ENCODE measurements around the gene BOK. TPM values are rescaled to one million over a fixed set of nuclear protein-coding genes. Genes with fewer than 3 reads are reported as not detected.

Gene BOK
- total and polyA plus RNA-seq, 2 of the 4 experiments (the other 2 are of a cell fraction): 13.3 to 34.4 TPM

- Histone ChIP-seq H3K9me1 (ENCODE audit: insufficient read depth, low read length) (no peaks in the 10 kb centered on the region), H3K18ac (ENCODE audit: low read depth, low read length) (no peak overlapping the region), H3K56ac (ENCODE audit: extremely low read depth, insufficient read depth, low read length) (no peak overlapping the region), H3K4me1 (ENCODE audit: control insufficient read depth, insufficient read depth, low read length) (no peaks in the 10 kb centered on the region), H4K20me1 (ENCODE audit: insufficient read depth, low read length) (no peaks in the 10 kb centered on the region; the same call in 1 of the 2 replicates), H2BK5ac (ENCODE audit: low read depth, low read length, poor library complexity, severe bottlenecking) (no peak overlapping the region), H3K27ac (ENCODE audit: insufficient read depth, low read length) (no peak overlapping the region), H3K27me3 (ENCODE audit: control insufficient read depth, insufficient read depth, low read length) (no peaks in the 10 kb centered on the region), H3K79me1 (ENCODE audit: low read depth in 1 of 2, low read length in 2 of 2) (peaks cover 11 to 15% of the 10 kb centered on the region in 2 experiments; a peak in 3 of 4 replicates), H4K8ac (ENCODE audit: low read depth in 2 of 2, low read length in 2 of 2) (no peak overlapping the region), H3K14ac (replicated peaks; ENCODE audit: low read depth, low read length) (no peak overlapping the region), H2BK120ac (ENCODE audit: low read depth, low read length) (no peak overlapping the region), H2BK15ac (ENCODE audit: low read depth, low read length) (no peak overlapping the region), H2AFZ (replicated peaks; ENCODE audit: low read length, poor library complexity) (no peak overlapping the region), H3K4ac (ENCODE audit: low read depth, low read length) (no peak overlapping the region), H3K4me2 (ENCODE audit: low read depth, low read length) (no peak overlapping the region), H4K5ac (ENCODE audit: low read depth, low read length) (no peak overlapping the region), H3K23ac (ENCODE audit: low read depth, low read length) (no peak overlapping the region), H2AK5ac (ENCODE audit: low read depth, low read length) (no peak overlapping the region), H4K91ac (ENCODE audit: insufficient read depth, low read depth, low read length) (no peak overlapping the region), H3K36me3 (ENCODE audit: control insufficient read depth, insufficient read depth, low read length) (peaks cover 43% of the 10 kb centered on the region), H3K9ac (ENCODE audit: low read depth, low read length) (no peak overlapping the region), H2BK20ac (ENCODE audit: low read depth, low read length) (no peak overlapping the region), H3K4me3 (ENCODE audit: insufficient read depth, low read depth, low read length) (no peak overlapping the region), H2AK9ac (replicated peaks; ENCODE audit: low read depth, low read length, poor library complexity) (no peak overlapping the region), H3K9me3 (ENCODE audit: control insufficient read depth, insufficient read depth, low read length) (peaks cover 14% of the 10 kb centered on the region)
- WGBS, 2 experiments (ENCODE audit: extremely low coverage in 2 of 2, insufficient read length in 1 of 2): 89% methylated on average over 11 of the region's 18 CpGs; no CpG with 5 or more reads in 1 of the 2 experiments
- in situ Hi-C loops (cut with MboI; ENCODE audit: low sequenced_read_pairs) (no loop called here), intact Hi-C loops (cut with micrococcal nuclease) (no loop called here), dilution Hi-C loops (cut with HindIII; ENCODE audit: low sequenced_read_pairs, unreplicated experiment) (no loop called here)
- no TSS peak for BruUV-seq (replicated peaks)
- TF ChIP-seq FOS (IDR thresholded peaks at IDR 0.05; ENCODE audit: low read depth, low read length) (no peak), RFX5 (IDR thresholded peaks at IDR 0.05; ENCODE audit: low read depth, low read length) (no peak), CEBPB (IDR thresholded peaks at IDR 0.05; ENCODE audit: low read depth, low read length) (no peak), CHD1 (IDR thresholded peaks at IDR 0.05; ENCODE audit: low read depth, low read length) (no peak), USF2 (IDR thresholded peaks at IDR 0.05; ENCODE audit: low read depth, low read length) (no peak), MXI1 (IDR thresholded peaks at IDR 0.05; ENCODE audit: borderline replicate concordance, low read depth, low read length) (no peak), MAFK (IDR thresholded peaks at IDR 0.05; ENCODE audit: low read depth, low read length) (no peak), BHLHE40 (IDR thresholded peaks at IDR 0.05; ENCODE audit: low read depth, low read length) (no peak), RCOR1 (IDR thresholded peaks at IDR 0.05; ENCODE audit: insufficient replicate concordance, low read length) (no peak), NFE2L2 (IDR thresholded peaks at IDR 0.05; ENCODE audit: low read depth, low read length) (no peak), CTCF (conservative IDR thresholded peaks at IDR 0.05; ENCODE audit: low read depth, low read length) (no peak), MAZ (IDR thresholded peaks at IDR 0.05; ENCODE audit: borderline replicate concordance, low read depth, low read length) (no peak), SMC3 (IDR thresholded peaks at IDR 0.05; ENCODE audit: low read depth, low read length) (no peak), POLR2A (IDR thresholded peaks at IDR 0.05; ENCODE audit: low read depth, low read length) (no peak), RAD21 (IDR thresholded peaks at IDR 0.05; ENCODE audit: low read length) (no peak)
- TF ChIP-seq, protein P1, sequence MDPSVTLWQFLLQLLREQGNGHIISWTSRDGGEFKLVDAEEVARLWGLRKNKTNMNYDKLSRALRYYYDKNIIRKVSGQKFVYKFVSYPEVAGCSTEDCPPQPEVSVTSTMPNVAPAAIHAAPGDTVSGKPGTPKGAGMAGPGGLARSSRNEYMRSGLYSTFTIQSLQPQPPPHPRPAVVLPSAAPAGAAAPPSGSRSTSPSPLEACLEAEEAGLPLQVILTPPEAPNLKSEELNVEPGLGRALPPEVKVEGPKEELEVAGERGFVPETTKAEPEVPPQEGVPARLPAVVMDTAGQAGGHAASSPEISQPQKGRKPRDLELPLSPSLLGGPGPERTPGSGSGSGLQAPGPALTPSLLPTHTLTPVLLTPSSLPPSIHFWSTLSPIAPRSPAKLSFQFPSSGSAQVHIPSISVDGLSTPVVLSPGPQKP (IDR thresholded peaks at IDR 0.05; ENCODE audit: borderline replicate concordance, low read depth, low read length): no peak
- no peak for ATAC-seq (ENCODE audit: low read depth)
- ChIA-PET POLR2A (ENCODE audit: unreplicated experiment) (no interaction called here), CTCF (no interaction called here)
- no peak for DNase-seq
Measured at GRCh38 chr2:241592126-241592845, 33.7 kb downstream of the BOK start.
